GM12892 (cell line): ENCODE results near the gene CBARP.

Experiments
- POLR2A ChIP-seq: IDR thresholded peaks from 2 replicates; pipeline ENCODE4 v1.6.1; 2011; ENCODE audit warnings: low read depth, low read length, control low read depth
- POLR2AphosphoS5 ChIP-seq: IDR thresholded peaks from 2 replicates; pipeline ENCODE4 v1.6.1; 2011; ENCODE audit warnings: low read depth, low read length, control low read depth
- TAF1 ChIP-seq: IDR thresholded peaks from 2 replicates; pipeline ENCODE4 v1.6.1; 2011; ENCODE audit warnings: low read depth, mild to moderate bottlenecking, control low read depth, low read length, borderline replicate concordance

GRCh38 chr19:1275976-1276627 lies 38.3 kb upstream of the CBARP start:
- TF ChIP-seq POLR2AphosphoS5 (no peak), TAF1 (0 out of 2 replicates have a peak, but pooled peaks have one; percentile 14), POLR2A (no peak)
